ENCODE results near the gene SVIP. TPM values are rescaled to one million over a fixed set of nuclear protein-coding genes. Genes with fewer than 3 reads are reported as not detected.

SVIP gene, protein sequence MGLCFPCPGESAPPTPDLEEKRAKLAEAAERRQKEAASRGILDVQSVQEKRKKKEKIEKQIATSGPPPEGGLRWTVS
- 3.2 TPM for total RNA-seq

DNA sequence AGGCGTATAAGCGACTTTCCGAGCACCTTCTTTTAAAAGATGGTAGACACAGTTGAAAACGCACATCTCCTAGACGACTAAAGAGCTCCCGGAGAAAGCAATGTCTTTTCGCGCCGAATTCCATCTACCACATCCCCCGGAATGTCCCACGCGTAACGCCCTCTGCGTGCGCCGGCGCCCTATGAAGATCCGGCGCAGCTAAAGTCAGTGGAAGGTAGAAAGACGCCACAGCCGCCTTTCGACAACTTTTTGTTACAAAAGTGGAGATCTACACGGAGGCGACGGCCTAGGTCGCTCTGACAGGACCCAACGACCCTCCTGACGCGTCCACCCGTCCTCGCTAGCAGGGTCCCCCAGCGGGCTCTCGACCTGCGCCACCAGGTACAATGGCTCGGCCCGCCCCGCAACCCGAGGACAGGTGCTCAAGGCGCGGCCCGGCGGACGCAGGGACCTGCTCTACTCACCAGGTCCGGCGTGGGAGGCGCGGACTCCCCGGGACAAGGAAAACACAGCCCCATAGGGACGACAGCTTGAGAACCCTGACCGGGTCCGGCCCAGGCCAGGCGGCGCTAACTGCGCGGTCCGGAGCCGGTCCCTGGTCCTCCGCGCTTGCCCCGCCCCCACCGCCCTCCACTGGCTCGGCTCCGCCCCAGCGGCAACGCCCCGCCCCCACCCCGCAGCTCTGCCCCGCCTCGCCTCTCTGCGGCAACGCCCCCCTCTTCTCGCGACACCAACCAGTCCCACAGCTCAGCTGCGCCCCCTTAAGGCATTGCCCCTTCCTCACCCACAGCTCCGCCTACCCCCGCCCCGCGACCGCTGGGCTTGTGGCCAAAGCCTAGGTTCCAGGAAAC is at the start of gene SVIP:
SVIP (minus strand) TSS at position 571 of the 851 bp plus-strand sequence; CDS start at position 518, 53 bp downstream.
- Histone ChIP-seq H3K4me3 (peak within 1 kb of the TSS; percentile 90 to 96), H3K27ac (peak within 1 kb of the TSS; percentile 85), H3K27me3 (no peaks in the 10 kb centered on the region), H3K36me3 (no peaks in the 10 kb centered on the region), H3K4me1 (peaks cover 9% of the 10 kb centered on the region), H3K9me3 (no peaks in the 10 kb centered on the region)
- intact Hi-C loops (cut with DNase I): no loop called here
- peak in 1 of 2 donors; percentile 85 for TF ChIP-seq POLR2AphosphoS5 (IDR thresholded peaks at IDR 0.05; ENCODE audit: insufficient read depth in 1 of 2, low read depth in 1 of 2)
- TF ChIP-seq POLR2A (IDR thresholded peaks at IDR 0.05): peak in 1 of 2 donors; percentile 55
- TF ChIP-seq, protein P1, sequence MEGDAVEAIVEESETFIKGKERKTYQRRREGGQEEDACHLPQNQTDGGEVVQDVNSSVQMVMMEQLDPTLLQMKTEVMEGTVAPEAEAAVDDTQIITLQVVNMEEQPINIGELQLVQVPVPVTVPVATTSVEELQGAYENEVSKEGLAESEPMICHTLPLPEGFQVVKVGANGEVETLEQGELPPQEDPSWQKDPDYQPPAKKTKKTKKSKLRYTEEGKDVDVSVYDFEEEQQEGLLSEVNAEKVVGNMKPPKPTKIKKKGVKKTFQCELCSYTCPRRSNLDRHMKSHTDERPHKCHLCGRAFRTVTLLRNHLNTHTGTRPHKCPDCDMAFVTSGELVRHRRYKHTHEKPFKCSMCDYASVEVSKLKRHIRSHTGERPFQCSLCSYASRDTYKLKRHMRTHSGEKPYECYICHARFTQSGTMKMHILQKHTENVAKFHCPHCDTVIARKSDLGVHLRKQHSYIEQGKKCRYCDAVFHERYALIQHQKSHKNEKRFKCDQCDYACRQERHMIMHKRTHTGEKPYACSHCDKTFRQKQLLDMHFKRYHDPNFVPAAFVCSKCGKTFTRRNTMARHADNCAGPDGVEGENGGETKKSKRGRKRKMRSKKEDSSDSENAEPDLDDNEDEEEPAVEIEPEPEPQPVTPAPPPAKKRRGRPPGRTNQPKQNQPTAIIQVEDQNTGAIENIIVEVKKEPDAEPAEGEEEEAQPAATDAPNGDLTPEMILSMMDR (IDR thresholded peaks at IDR 0.05): peak in 1 of 3 experiments; percentile 68
- DNase-seq (ENCODE audit: extremely low spot score in 2 of 2): peak in 1 of 2 donors; percentile 91

DNA sequence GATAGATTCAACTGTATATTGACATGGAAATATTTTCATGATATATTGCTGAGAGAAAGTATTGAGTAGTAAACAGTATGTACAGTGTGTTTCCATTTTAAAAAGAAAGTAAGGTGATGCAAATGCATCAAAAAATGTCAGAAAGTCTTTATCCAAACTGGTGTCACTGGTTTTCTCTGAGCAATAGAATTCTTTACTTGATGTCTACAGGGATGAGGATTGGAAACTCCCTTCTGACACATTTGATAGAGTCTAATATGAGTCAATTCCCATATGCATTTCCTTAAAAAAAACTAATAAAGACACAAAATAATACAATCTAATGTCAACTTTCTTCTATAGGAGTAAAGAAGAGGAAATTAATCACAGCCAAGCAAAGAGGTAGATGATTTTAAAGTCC is 49.0 kb upstream of the SVIP start:
- TF ChIP-seq, protein P1 (IDR thresholded peaks at IDR 0.05): no peak
- TF ChIP-seq POLR2AphosphoS5 (IDR thresholded peaks at IDR 0.05; ENCODE audit: insufficient read depth in 1 of 2, low read depth in 1 of 2): no peak
- no peak for TF ChIP-seq POLR2A (IDR thresholded peaks at IDR 0.05)
- no peak overlapping the region for H3K4me3 ChIP-seq
- H3K36me3 ChIP-seq: no peaks in the 10 kb centered on the region
- no peaks in the 10 kb centered on the region for H3K4me1 ChIP-seq
- intact Hi-C loops (cut with DNase I): no loop called here
- DNase-seq (ENCODE audit: extremely low spot score in 2 of 2): no peak
- H3K9me3 ChIP-seq: no peaks in the 10 kb centered on the region
- no peaks in the 10 kb centered on the region for H3K27me3 ChIP-seq
- no peak overlapping the region for H3K27ac ChIP-seq

DNA sequence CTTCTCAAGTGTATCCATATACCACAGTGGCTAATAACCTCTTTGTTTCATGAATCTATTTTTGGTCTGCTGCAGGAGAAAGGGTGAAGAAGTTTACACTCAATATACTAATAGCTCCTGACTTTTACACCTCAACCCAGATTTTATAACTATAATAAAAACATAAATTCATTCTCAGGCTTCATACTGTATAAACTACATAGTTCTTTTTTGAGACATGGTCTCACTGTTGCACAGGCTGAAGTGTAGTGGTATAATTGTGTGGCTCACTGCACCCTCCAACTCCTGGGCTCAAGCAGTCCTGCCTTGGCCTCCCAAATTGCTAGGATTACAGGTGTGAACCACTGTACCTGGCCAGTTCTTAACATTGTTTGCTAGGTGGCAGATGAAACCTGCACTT is 48.4 kb upstream of the SVIP start:
- intact Hi-C loops (cut with DNase I): no loop called here
- TF ChIP-seq, protein P1 (IDR thresholded peaks at IDR 0.05): no peak
- TF ChIP-seq POLR2A (IDR thresholded peaks at IDR 0.05) (no peak), POLR2AphosphoS5 (IDR thresholded peaks at IDR 0.05; ENCODE audit: insufficient read depth in 1 of 2, low read depth in 1 of 2) (no peak)
- DNase-seq (ENCODE audit: extremely low spot score in 2 of 2): no peak
- Histone ChIP-seq H3K4me3 (no peak overlapping the region), H3K36me3 (no peaks in the 10 kb centered on the region), H3K27ac (no peak overlapping the region), H3K9me3 (no peaks in the 10 kb centered on the region), H3K4me1 (no peaks in the 10 kb centered on the region), H3K27me3 (no peaks in the 10 kb centered on the region)

DNA sequence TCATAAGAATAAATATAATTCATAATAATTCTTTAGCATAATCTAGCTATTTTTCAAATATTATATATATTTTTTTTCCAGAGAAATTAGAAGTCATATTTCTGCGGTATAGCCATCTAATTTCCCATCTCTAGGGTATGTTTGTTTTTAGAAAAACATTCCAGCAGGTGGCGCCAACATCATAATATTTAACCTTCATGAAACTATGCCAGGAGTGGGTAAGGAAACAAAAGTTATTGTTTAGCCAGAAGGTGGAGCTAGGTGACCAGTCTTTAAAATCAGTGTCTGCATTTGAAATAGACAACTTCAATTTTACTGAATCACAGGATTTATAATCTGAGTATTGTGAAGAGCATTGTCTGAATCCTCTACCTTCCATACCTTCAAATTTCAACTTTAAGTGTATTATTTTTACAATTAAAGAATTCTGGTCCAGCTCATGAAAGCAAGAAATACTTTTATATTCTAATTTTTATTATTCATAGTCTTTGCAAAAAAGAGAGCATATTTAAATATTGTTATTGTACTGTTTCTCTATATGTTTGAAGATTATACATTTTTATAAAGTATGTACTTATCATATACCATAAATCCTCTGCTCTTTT is 46.4 kb upstream of the SVIP start:
- no peak for TF ChIP-seq POLR2A (IDR thresholded peaks at IDR 0.05)
- TF ChIP-seq, protein P1 (IDR thresholded peaks at IDR 0.05): peak; percentile 42 to 47 (median 42)
- peak in 1 of 2 donors; percentile 21 for TF ChIP-seq POLR2AphosphoS5 (IDR thresholded peaks at IDR 0.05; ENCODE audit: insufficient read depth in 1 of 2, low read depth in 1 of 2)
- H3K4me1 ChIP-seq: no peaks in the 10 kb centered on the region
- intact Hi-C loops (cut with DNase I): no loop called here

More for the DNA sequence above, 46.4 kb upstream of the SVIP start:
- no peak overlapping the region for H3K4me3 ChIP-seq
- DNase-seq (ENCODE audit: extremely low spot score in 2 of 2): no peak
- H3K27me3 ChIP-seq: no peaks in the 10 kb centered on the region
- H3K36me3 ChIP-seq: no peaks in the 10 kb centered on the region
- no peaks in the 10 kb centered on the region for H3K9me3 ChIP-seq
- H3K27ac ChIP-seq: no peak overlapping the region
